Mesenchymal stem cell (in vitro differentiated cells and primary cell): Measurements from ENCODE around the gene SLC24A4.

ENCODE experiments used
- DNase-seq: peaks from one replicate; pipeline ENCODE4 v3.0.0-alpha.2; 2013
- H2AFZ ChIP-seq: one replicate; pipeline ENCODE4 v1.6.1; 2013; ENCODE audit warnings: low read depth, mild to moderate bottlenecking, control low read depth, inconsistent platforms, low read length, moderate library complexity
- H2AK5ac ChIP-seq: 2 replicates; pipeline ENCODE4 v1.6.1; 2013; ENCODE audit warnings: low read length, moderate library complexity, mild to moderate bottlenecking, inconsistent platforms; ENCODE audit not compliant: severe bottlenecking
- H2BK120ac ChIP-seq: one replicate; pipeline ENCODE4 v1.6.1; 2013; ENCODE audit warnings: low read depth, mild to moderate bottlenecking, inconsistent platforms, low read length, moderate library complexity
- H2BK12ac ChIP-seq, 2 experiments: one replicate each; pipeline ENCODE4 v1.6.1; 2013; ENCODE audit warnings: inconsistent platforms in 2 of 2, low read length in 2 of 2, mild to moderate bottlenecking in 2 of 2, moderate library complexity in 2 of 2, control low read depth in 1 of 2
- H2BK15ac ChIP-seq: one replicate; pipeline ENCODE4 v1.6.1; 2013; ENCODE audit warnings: mild to moderate bottlenecking, low read depth, inconsistent platforms; ENCODE audit not compliant: poor library complexity, severe bottlenecking
- H2BK5ac ChIP-seq: 2 replicates; pipeline ENCODE4 v1.6.1; 2013; ENCODE audit warnings: low read depth, mild to moderate bottlenecking, low read length, control low read depth, inconsistent platforms; ENCODE audit not compliant: poor library complexity, severe bottlenecking
- H3K14ac ChIP-seq, 2 experiments: one replicate each; pipeline ENCODE4 v1.6.1; 2013; ENCODE audit warnings: inconsistent platforms in 2 of 2, low read length in 2 of 2, control low read depth in 1 of 2, mild to moderate bottlenecking in 1 of 2, moderate library complexity in 1 of 2
- H3K18ac ChIP-seq, 2 experiments: one replicate each; pipeline ENCODE4 v1.6.1; 2013; ENCODE audit warnings: inconsistent platforms in 2 of 2, low read length in 2 of 2, control low read depth in 1 of 2, low read depth in 1 of 2, mild to moderate bottlenecking in 1 of 2
- H3K23ac ChIP-seq, 2 experiments: one replicate each; pipeline ENCODE4 v1.6.1; 2013; ENCODE audit warnings: inconsistent platforms in 2 of 2, low read length in 2 of 2, mild to moderate bottlenecking in 2 of 2, moderate library complexity in 2 of 2, control low read depth in 1 of 2
- H3K27ac ChIP-seq: 2 replicates; pipeline ENCODE4 v1.5.1; 2013; ENCODE audit warnings: mild to moderate bottlenecking, moderate library complexity, low read length, control low read depth, inconsistent platforms; ENCODE audit not compliant: poor library complexity, severe bottlenecking
- H3K27me3 ChIP-seq, 2 experiments: 2 replicates each; pipeline versions ENCODE4 v1.6.1 to v1.7.0; 2013; ENCODE audit warnings: low read length in 2 of 2, mild to moderate bottlenecking in 2 of 2, moderate library complexity in 2 of 2, control low read depth in 1 of 2, inconsistent platforms in 1 of 2; ENCODE audit not compliant: control insufficient read depth in 1 of 2, insufficient read depth in 1 of 2
- H3K36me3 ChIP-seq, 2 experiments: 2 replicates each; pipeline versions ENCODE4 v1.6.1 to v1.7.0; 2013; ENCODE audit warnings: low read length in 2 of 2, control low read depth in 1 of 2, inconsistent platforms in 1 of 2, low read depth in 1 of 2, mild to moderate bottlenecking in 1 of 2; ENCODE audit not compliant: insufficient read depth in 2 of 2, control insufficient read depth in 1 of 2
- H3K4ac ChIP-seq, 2 experiments: one replicate each; pipeline ENCODE4 v1.6.1; 2013; ENCODE audit warnings: inconsistent platforms in 2 of 2, low read length in 2 of 2, mild to moderate bottlenecking in 2 of 2, moderate library complexity in 2 of 2, control low read depth in 1 of 2, low read depth in 1 of 2
- H3K4me1 ChIP-seq: 2 replicates; pipeline ENCODE4 v1.6.1; 2013; ENCODE audit warnings: low read depth, low read length, control low read depth; ENCODE audit not compliant: control insufficient read depth, insufficient read depth
- H3K4me2 ChIP-seq: 2 replicates; pipeline ENCODE4 v1.6.1; 2013; ENCODE audit warnings: low read length, mild to moderate bottlenecking, inconsistent platforms; ENCODE audit not compliant: poor library complexity, severe bottlenecking
- H3K4me3 ChIP-seq, 2 experiments: 2 replicates each; pipeline versions ENCODE4 v1.5.1 to v1.7.0; 2013; ENCODE audit warnings: low read length in 2 of 2, mild to moderate bottlenecking in 2 of 2, control low read depth in 1 of 2, low read depth in 1 of 2; ENCODE audit not compliant: insufficient read depth in 1 of 2
- H3K79me1 ChIP-seq: replicated peaks from 2 replicates; pipeline ENCODE4 v1.6.1; 2013; ENCODE audit warnings: mild to moderate bottlenecking, control low read depth, low read length, inconsistent platforms; ENCODE audit not compliant: poor library complexity, severe bottlenecking
- H3K9ac ChIP-seq: 2 replicates; pipeline ENCODE4 v1.7.0; 2013; ENCODE audit warnings: mild to moderate bottlenecking, low read length, moderate library complexity
- H3K9me3 ChIP-seq: 2 replicates; pipeline ENCODE4 v1.7.0; 2013; ENCODE audit warnings: mild to moderate bottlenecking, low read length; ENCODE audit not compliant: control insufficient read depth
- H4K8ac ChIP-seq: one replicate; pipeline ENCODE4 v1.6.1; 2013; ENCODE audit warnings: inconsistent platforms, mild to moderate bottlenecking, low read length, moderate library complexity
- H4K91ac ChIP-seq: one replicate; pipeline ENCODE4 v1.6.1; 2013; ENCODE audit warnings: mild to moderate bottlenecking, low read length, inconsistent platforms
- WGBS: methylation state at CpG from one replicate; pipeline ENCODE4 v1.1.7; 2013; ENCODE audit warnings: mixed read lengths; 5-methylcytosine and 5-hydroxymethylcytosine counted together

The SLC24A4 gene

DNA sequence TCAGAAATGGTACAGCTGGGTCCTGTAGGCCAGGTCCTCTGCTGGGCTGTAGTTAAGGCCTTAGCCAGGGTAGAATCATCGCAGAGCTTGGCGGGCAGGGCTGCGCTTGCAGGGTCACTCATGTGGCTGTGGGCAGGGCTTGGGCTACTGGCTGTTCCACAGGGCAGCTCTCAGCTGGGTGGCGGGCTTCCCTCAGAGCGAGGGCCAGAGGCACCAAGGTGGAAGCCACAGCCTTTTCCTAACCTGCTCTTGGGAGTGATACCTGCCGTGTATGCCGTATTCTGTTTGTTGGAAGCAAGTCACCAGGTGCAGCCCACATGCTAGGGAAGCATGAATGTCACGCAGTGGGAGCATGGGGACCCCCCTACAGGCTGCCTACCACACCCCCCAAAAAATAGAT is 120.8 kb downstream of the SLC24A4 start:
- Histone ChIP-seq H2BK12ac (no peak overlapping the region), H2BK15ac (no peak overlapping the region), H3K27me3 (peaks cover 0 to 11% of the 10 kb centered on the region in 2 experiments), H3K9ac (no peak overlapping the region), H3K79me1 (no peaks in the 10 kb centered on the region), H3K4ac (no peak overlapping the region), H3K36me3 (no peaks in the 10 kb centered on the region), H2BK5ac (no peak overlapping the region), H3K9me3 (peaks cover 5% of the 10 kb centered on the region), H4K91ac (no peak overlapping the region), H3K18ac (no peak overlapping the region), H3K4me2 (no peak overlapping the region), H3K23ac (no peak overlapping the region), H3K27ac (no peak overlapping the region), H3K14ac (peak overlapping the region in 1 of 2 experiments; percentile 50), H3K4me1 (no peaks in the 10 kb centered on the region), H2AK5ac (no peak overlapping the region), H2AFZ (no peak overlapping the region), H4K8ac (no peak overlapping the region), H3K4me3 (no peak overlapping the region), H2BK120ac (no peak overlapping the region)
- no peak for DNase-seq
- WGBS = 83% methylated on average over 8 of the region's 8 CpGs

DNA sequence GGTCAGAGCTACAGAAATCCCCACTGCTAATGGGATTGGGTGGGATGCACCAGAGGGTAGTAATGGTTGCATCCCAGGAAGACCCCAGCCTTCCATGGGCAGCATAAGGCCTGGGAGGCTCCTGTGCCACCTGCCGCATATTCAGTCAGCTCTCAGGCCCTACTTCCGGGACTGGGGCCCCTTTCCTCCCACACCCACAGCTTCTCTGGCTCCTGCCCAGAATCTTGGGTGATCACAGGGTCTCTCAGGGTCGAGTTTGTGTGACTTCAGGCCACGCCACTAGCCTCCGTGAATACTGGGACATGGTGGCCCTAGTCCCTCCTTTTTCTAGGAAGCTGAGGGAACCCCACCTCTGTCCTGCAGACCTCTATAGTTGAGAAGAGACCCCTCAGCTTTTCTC is 123.8 kb downstream of the SLC24A4 start:
- no peak overlapping the region for H2AK5ac ChIP-seq
- no peak overlapping the region for H3K18ac ChIP-seq
- H3K36me3 ChIP-seq = no peaks in the 10 kb centered on the region
- 86% methylated on average over 5 of the region's 5 CpGs for WGBS
- H3K4me3 ChIP-seq = no peak overlapping the region
- no peak overlapping the region for H2BK12ac ChIP-seq
- H3K4ac ChIP-seq = no peak overlapping the region
- H4K8ac ChIP-seq = no peak overlapping the region
- no peak overlapping the region for H3K9ac ChIP-seq
- H2BK15ac ChIP-seq = no peak overlapping the region
- H3K23ac ChIP-seq = no peak overlapping the region
- H4K91ac ChIP-seq = no peak overlapping the region
- no peaks in the 10 kb centered on the region for H3K79me1 ChIP-seq
- no peak overlapping the region for H3K4me2 ChIP-seq
- no peaks in the 10 kb centered on the region for H3K27me3 ChIP-seq
- DNase-seq = no peak
- H3K9me3 ChIP-seq = peaks cover 5% of the 10 kb centered on the region
- H2AFZ ChIP-seq = no peak overlapping the region
- no peak overlapping the region for H3K14ac ChIP-seq
- peaks cover 5% of the 10 kb centered on the region for H3K4me1 ChIP-seq
- H3K27ac ChIP-seq = no peak overlapping the region
- H2BK120ac ChIP-seq = no peak overlapping the region
- no peak overlapping the region for H2BK5ac ChIP-seq

DNA sequence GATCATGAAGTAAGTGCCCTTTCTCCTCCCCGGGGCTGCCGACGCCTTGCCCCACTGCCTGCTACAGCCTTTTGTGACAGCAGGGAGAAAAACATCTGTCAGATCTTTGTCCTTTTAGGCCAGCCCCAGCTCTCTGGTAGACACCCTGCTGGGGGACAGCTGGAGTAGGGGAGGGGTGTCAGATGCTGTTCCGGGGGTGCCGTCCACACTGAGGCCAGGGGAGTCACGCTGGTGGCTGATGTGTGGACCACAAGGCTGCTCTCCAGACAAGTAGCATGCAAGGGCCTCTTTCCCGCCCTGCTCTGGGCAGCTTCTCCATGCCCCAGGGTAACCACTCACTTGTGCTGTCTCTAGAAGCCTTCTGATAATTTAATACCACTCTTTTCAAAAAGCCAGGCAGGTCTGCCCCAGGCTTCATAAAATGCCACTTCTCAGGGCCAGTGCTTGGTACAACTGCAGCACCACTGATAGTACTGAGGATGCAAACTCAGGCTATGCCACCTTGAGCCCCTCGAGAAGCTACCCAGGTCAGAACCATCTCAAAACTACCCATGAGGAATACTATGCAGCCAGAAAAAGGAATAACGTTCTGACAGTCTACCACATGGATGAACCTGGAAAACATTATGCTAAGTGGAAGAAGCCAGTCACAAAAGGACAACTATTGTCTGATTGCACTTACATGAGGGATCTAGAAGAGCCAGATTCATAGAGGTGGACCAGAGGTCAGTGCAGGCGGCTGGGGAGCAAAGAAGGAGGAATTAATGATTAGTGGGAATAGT is 124.6 kb downstream of the SLC24A4 start:
- no peak overlapping the region for H3K18ac ChIP-seq
- no peak overlapping the region for H4K8ac ChIP-seq
- no peaks in the 10 kb centered on the region for H3K79me1 ChIP-seq
- H3K14ac ChIP-seq = no peak overlapping the region
- H2BK15ac ChIP-seq = no peak overlapping the region
- no peak overlapping the region for H3K27ac ChIP-seq
- peaks cover 5% of the 10 kb centered on the region for H3K9me3 ChIP-seq
- H3K4me3 ChIP-seq = no peak overlapping the region
- H2AFZ ChIP-seq = no peak overlapping the region
- H4K91ac ChIP-seq = peak overlapping the region; percentile 72
- no peak overlapping the region for H2BK120ac ChIP-seq
- H3K36me3 ChIP-seq = no peaks in the 10 kb centered on the region
- no peak overlapping the region for H3K9ac ChIP-seq
- no peak overlapping the region for H3K23ac ChIP-seq
- 89% methylated on average over 10 of the region's 10 CpGs for WGBS
- peaks cover 5% of the 10 kb centered on the region for H3K4me1 ChIP-seq
- H3K4me2 ChIP-seq = no peak overlapping the region
- H2AK5ac ChIP-seq = no peak overlapping the region
- H3K4ac ChIP-seq = no peak overlapping the region
- no peak for DNase-seq
- no peak overlapping the region for H2BK5ac ChIP-seq
- no peak overlapping the region for H2BK12ac ChIP-seq
- peaks cover 0 to under 1% of the 10 kb centered on the region in 2 experiments for H3K27me3 ChIP-seq

GRCh38 chr14:92448786-92449185 is 125.8 kb downstream of the SLC24A4 start:
- no peak overlapping the region for H3K4me3 ChIP-seq
- H3K4me1 ChIP-seq = peaks cover 5% of the 10 kb centered on the region
- H3K4me2 ChIP-seq = no peak overlapping the region
- no peaks in the 10 kb centered on the region for H3K36me3 ChIP-seq
- H3K9me3 ChIP-seq = peaks cover 5% of the 10 kb centered on the region
- no peak overlapping the region for H4K8ac ChIP-seq
- peak overlapping the region in 1 of 2 experiments; percentile 44 for H3K14ac ChIP-seq
- 91% methylated on average over 6 of the region's 6 CpGs for WGBS
- no peak overlapping the region for H3K18ac ChIP-seq
- no peak overlapping the region for H2AK5ac ChIP-seq
- no peak overlapping the region for H2AFZ ChIP-seq
- H4K91ac ChIP-seq = no peak overlapping the region
- H2BK5ac ChIP-seq = no peak overlapping the region
- H3K9ac ChIP-seq = no peak overlapping the region
- no peak for DNase-seq
- H3K23ac ChIP-seq = no peak overlapping the region
- no peak overlapping the region for H2BK15ac ChIP-seq
- no peak overlapping the region for H3K4ac ChIP-seq
- H2BK120ac ChIP-seq = no peak overlapping the region
- H3K27me3 ChIP-seq = peaks cover 0 to 8% of the 10 kb centered on the region in 2 experiments
- H3K79me1 ChIP-seq = no peaks in the 10 kb centered on the region
- H3K27ac ChIP-seq = no peak overlapping the region
- no peak overlapping the region for H2BK12ac ChIP-seq
